Hepatic stellate cell (primary cell): Measurements from ENCODE around the gene TNS3.

Source experiments
- DNase-seq: peaks from one replicate; pipeline ENCODE4 v3.0.0; 2011; ENCODE audit warnings: low spot score

Gene TNS3

DNA sequence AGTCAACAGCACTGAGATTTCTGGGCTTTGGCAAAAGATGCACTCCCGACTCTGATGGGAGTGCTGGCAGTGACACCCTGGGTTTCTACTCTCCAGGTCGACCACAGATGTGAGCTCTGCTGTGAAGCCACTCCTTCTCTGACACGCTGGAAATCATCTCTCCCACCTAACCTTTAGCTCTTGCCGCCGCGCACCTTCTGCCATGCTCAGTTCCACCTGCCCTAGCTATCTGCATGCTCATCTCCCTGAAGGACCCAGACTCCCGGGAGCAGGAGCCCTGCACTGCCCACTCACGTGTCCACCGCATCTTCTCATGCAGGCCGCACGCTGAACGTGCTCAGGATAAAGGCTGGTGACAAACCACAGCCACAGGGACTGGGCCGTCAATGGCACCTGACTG, 174.8 kb downstream of the TNS3 start:
- DNase-seq = no peak

DNA sequence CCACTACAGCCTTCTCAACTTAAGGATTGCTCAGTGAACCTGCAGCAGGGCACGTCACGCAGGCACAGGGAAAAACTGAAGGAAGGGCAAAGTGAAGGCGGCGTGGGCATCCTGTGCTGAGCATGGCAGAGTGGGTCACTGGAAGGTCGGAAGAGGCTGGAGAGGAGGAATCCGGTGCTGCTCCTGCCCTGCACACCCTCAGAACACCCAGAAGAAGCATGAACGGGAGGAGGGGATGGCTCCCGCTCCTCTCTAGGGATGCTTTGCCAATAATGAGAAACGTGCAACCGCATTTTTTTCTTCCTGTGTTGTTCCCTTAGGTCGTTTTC, 175.1 kb downstream of the TNS3 start:
- DNase-seq = no peak

DNA sequence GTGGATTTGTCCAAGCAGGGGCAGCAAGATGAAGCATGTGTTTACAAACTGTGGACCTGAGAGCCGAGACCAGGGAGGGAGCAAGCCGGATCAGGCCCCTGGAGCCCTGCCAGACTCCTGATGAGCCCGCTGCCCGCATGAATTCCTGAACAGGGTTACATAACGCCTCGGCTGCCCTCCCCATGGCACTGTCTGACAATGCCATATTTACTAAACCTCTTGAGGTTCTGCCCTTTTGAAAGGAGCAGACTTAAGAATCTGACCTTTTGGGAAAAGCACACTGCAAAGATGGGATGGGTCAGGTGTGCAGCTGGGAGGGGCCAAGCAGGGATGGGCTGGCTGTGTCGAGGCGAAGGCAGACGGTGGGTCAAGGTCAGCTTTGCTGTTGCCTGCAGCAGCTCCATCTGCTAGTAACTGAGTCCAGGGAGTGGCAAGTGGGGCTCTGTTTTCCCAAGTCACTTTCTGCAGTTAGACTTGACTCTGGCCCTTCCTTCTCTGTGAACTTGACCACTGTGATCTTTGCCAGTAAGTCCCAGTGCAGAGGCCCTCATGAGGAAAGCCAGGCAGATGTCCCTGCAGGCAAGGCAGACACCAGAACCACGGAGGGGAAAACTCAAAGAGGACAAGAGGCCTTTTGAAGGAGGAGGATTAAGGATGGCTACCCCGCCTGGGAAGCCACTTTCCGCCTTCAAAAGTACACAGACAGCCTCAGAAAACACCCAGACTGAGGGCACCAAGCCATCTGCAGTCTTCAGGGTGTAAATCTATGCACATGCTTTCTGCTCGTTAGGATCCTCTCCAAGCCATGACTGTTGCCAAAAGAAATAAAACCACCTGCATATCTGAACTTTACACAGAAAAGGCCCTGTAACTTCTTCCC, 175.8 kb downstream of the TNS3 start:
- no peak for DNase-seq

DNA sequence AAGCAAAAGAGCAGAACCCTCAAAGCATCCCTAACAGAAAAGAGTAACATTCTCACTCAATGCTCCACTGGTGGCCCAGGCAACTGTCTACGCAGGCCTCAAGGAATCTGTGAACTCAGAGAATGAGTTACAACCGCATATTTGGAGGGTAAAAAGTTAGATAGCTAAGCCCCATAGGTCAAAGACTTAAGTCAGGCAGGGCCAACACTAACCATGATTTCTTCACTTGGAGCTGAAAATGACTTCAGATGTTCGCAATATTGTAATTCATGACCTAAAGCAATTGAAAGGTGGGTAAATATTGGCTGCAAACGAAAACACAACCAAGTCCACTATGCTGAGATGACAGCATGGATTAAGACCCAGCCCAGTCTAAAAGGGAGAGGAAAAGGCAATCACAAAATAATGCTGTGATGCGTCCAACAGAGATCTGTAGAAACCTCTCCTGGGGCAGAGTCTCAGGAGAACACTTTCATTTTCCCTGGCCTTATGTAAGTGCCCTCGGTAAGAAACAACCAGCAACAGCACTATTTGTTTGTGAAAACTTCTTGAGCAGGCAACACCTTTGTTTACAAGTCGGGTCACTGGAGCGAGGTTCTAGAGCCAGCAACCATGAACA, 176.5 kb downstream of the TNS3 start:
- DNase-seq = no peak

- DNase-seq = no peak
Measured at GRCh38 chr7:47404010-47404409, 177.9 kb downstream of the TNS3 start.

DNA sequence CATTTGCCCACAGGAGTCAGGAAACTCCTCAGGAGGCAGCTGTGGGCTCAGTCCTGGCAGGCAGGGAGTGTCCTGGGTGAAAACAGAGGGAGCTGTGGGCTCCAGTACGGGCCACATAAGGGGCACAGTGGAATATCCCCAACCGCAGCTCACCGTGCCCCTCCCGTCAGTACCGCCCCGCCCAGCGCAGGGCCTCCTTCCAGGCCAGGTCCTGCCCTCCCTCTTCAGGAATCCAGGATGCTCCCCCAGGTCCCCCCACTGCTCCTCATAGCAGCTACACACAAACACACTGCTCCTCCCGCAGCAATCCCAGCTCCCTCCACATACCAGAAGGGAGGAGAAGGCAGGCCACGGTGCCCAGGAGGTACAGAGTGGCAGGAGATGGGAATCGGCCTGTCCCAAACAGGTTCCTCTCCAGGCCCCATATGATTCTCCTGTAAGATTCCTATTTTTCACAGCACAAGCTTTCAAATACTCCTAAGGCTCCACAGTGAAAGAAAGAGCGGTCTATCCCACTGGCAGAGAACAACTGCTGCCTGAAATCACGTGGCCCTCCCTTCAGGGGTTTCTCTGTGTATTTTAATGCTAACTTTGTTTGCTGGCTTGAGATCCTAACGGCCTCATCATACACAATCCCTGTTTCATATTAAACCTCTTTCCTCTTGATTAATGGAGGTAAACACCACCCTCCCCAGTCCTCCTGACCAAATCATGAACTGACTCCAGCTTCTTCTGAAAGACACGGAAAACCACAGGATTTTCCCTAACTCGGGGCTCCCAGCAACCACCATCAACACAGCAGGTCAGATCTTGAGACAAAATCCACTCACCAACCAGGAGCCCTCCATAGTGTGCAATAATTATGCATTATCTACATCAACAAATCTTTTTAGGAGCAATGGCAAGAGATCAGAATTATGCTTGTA, 178.7 kb downstream of the TNS3 start:
- no peak for DNase-seq

GRCh38 chr7:47401611-47402570, 180.0 kb downstream of the TNS3 start:
- no peak for DNase-seq

- DNase-seq = no peak
Measured at GRCh38 chr7:47400741-47401206, 181.1 kb downstream of the TNS3 start.

DNA sequence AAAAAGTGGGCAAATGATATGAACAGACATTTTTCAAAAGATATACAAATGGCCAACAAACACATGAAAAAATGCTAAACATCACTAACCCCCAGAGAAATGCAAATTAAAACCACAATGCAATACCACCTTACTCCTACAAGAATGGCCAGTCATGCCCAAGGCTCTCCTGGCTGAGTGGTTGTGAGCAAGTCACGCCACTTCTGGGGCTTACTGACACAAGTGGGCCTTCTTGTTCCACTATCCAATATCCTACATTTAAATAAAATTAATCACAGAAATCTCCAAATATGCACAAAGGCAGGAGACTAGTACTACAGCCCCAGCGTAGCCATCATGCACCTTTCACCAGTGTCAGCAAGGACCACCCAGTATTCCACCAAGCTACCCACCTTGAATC, 181.9 kb downstream of the TNS3 start:
- no peak for DNase-seq

GRCh38 chr7:47394751-47395252, 187.1 kb downstream of the TNS3 start:
- DNase-seq = no peak

GRCh38 chr7:47394216-47394615, 187.7 kb downstream of the TNS3 start:
- DNase-seq = no peak

DNA sequence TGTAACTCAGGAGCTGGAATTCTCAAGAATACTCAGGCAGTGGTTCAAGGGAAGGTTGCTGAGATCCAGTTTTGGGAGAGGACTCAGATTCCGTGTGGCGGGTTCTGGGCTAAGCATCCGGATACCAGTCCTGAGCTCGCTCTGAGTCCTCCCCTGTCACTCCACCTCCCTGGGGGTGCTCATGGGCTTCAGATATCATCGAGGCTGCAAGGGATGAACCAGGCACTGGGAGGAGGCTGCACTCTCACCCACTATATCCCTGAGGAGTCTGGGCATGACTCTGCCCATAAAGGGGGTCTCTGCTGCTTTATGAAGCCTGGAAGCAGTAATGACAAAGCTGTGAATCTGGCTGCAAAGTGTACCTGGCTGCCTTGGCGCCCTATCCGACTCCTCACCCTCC, 188.5 kb downstream of the TNS3 start:
- DNase-seq = no peak

GRCh38 chr7:47392241-47392759, 189.6 kb downstream of the TNS3 start:
- peak; percentile 88 for DNase-seq

GRCh38 chr7:47391726-47392125, 190.2 kb downstream of the TNS3 start:
- no peak for DNase-seq

GRCh38 chr7:47390914-47391313, 191.0 kb downstream of the TNS3 start:
- DNase-seq = no peak

DNA sequence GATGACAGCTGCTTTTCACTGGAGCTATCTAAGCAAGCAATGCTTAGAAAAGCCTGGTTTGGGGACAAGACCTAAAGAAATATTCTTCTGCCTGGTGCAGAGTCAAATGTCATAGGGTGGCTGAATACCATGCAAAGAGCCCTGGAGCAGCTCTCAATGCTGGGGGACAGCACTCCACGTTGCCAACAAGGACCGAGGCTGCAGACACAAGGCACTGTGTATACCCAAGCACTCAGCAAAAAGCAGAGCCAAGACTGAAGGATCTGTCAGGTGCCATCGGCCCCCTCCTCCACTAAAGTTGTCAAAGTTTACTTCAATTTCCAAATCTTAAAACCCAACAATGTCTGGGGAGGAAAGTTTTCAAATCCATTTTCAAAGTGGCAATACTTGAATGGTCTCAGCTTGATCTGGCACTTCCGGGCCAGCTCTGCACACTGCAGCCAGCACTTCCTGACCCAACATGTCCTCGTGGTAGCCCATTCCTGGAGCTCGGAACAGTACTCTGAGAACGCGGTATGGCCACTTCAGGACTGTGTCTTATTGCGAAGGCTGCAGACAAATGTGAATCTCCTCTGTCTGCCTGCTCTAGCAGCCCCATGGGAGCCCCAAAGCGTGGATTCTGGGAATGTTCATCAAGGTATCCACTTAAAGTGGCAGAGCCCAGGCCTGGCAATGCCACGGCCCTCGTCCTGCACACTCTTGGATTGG, 191.8 kb downstream of the TNS3 start:
- DNase-seq = no peak

- DNase-seq = no peak
Measured at GRCh38 chr7:47389171-47389922, 192.6 kb downstream of the TNS3 start.

- no peak for DNase-seq
Measured at GRCh38 chr7:47387506-47387905, 194.4 kb downstream of the TNS3 start.

- DNase-seq = no peak
Measured at GRCh38 chr7:47386273-47386835, 195.6 kb downstream of the TNS3 start.
